HG03025 (cell line): Measurements from ENCODE around the gene DDAH2.

Source experiments
- ATAC-seq: cut with Tn5 transposase; IDR thresholded peaks from one replicate; pipeline ENCODE4 v1.9.1; 2021; ENCODE audit warnings: mild to moderate bottlenecking, moderate library complexity; ENCODE audit not compliant: unreplicated experiment, low FRiP score

The DDAH2 gene

DNA sequence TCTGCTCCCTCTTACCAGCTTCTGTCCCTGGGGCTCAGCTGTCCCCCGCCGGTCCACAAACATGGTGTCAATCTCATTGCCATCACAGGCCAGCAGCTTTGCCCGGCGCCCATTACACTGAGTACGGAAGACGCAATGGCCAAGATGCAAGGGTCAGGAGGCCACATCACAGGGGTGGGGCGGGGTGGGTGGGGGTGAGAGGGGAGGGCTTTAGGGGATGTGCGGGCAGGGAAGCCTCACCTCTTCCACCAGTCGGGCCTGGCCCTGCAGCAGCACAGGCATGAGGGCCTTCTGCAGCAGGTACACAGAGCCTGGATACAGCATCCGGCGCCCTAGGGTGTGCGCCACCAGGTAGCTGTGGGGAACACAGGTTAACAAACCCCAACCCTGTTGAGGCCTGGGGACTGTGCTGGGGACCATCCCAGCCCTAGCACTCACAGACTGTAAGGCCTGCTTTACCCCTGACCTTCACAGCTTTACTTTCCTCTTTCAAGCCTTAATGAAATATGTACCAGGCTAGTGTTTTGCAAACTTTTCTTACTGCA is 37.5 kb downstream of the DDAH2 start:
- ATAC-seq = no peak

DNA sequence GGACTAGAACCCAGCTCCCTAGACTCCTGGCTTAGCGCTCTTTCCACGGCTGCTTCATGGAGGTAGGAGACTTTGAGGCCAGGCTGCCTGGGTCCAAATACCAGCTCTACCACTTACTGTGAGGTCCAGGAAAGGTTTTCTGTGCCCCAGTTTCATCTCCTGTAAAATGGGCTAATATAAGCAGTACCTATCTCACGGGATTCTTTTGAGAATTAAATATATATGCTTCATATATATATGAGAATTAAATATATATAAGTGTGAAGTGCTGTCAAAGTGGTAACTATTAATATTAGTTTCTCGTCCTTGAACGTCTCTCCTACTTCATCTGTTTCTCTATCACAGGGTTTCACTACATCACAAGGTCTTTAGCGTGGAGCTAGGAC is 38.0 kb downstream of the DDAH2 start:
- no peak for ATAC-seq

DNA sequence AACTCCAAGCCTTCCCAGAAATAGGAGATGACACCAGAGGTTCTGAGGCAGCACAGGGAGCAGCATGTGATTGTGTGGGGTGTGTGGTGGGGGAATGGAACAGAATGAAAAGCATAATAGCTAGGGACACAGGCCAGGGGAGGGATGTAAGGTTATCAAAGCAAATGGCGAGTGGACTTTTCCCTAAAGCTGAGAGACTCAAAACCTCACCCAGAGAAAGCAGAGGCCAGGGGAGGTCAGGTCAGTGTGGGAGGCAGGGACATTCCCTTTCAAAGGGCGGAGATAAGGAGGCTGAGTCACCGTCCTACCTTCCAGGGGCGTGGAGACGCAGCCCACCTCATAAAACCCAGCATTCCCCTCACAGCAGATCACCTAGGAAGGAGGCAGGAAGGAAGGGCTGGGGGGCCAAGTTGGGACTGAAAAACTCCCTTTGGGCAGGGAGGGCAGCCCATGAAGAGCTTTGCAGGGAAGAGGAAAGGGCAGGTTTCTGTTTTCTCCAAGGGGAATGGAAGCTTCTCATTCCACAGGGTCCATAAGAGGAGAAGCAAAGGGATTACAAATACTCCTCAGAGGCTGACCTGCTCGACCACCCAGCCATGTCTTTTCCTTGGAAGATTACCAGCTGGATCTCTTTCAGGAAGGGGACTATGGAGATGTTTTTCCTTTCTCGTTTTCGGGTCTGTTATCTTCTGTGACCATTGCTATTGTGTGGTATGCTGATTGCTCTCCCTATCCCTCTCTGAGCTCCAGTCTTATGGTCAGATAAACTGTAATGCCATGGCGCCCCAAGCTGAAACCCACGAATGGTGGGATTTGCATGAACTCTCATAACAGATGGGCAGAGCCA is 38.6 kb downstream of the DDAH2 start:
- no peak for ATAC-seq

- ATAC-seq = no peak
Measured at GRCh38 chr6:31689249-31690110, 39.6 kb downstream of the DDAH2 start.

GRCh38 chr6:31687860-31688693 is 41.0 kb downstream of the DDAH2 start:
- no peak for ATAC-seq

DNA sequence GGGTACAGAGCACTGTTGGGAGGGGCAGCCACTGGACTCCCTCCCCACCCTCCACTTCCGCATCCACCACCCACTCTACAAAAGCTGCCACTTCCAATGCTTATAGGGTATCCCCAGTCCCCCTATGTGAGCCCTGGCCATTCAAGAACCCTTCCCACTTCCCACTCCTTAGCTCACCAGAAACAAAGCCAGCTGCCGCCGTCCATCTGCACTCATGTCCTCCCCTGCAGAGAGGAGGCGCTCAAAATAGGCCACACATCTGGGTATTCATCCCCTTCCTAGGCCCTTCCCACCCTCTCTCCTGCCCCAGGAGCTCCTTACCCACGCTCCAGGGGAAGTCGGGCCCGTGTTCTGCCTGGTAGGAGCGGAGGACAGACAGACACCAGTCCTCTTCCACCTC is 41.8 kb downstream of the DDAH2 start:
- ATAC-seq = no peak

DNA sequence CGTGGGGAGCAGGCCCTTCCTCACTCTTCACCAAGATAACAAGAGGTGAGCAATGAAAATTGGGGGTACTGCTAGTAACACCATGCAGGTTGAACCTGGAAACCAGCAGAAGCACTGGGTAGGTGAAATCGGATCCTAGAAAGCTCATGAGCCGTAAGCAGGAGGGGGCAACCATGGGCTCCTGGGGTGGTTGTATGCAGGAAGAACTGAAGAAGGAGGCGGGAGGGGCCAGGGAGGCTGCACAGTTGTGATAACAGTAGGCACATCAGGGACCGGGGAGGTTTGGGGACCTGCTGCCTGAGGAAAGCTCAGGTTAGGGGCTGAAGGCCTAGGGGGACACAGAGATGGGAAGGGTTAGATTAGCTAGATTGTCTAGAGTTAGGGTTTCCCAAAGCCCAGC is 42.6 kb downstream of the DDAH2 start:
- ATAC-seq = no peak

DNA sequence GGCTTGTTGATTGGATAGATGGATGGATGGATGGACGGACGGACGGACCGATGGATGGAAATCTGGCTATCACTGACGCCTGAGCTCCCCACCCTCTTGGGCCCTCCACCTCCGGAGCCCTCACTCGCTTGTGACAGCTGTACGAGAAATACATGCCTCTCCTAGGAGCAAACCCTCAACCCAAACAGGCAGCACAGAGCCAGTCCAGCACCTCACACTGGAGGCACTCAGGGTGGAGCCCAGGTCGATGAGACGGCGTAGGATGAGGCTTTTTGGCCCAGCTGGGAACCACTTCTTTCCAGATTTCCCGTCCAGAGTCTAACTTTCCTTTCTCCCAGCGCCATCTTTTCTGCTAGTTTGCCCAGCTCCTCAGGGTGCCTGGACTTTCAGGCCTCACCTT is 45.5 kb downstream of the DDAH2 start:
- ATAC-seq = no peak

- no peak for ATAC-seq
Measured at GRCh38 chr6:31681135-31681671, 47.9 kb downstream of the DDAH2 start.

- ATAC-seq = no peak
Measured at GRCh38 chr6:31680226-31681134, 48.6 kb downstream of the DDAH2 start, which contains the start of gene LY6G5C. Gene LY6G5C (minus strand): TSS chr6:31681067. CDS start chr6:31680373, 694 bp downstream.

GRCh38 chr6:31677955-31678354 is 51.1 kb downstream of the DDAH2 start:
- ATAC-seq = no peak
